ENCODE data around the gene CNTROB. TPM values are rescaled to one million over a fixed set of nuclear protein-coding genes. Genes with fewer than 3 reads are reported as not detected.

CNTROB gene
- total RNA-seq, 1 experiment from 2014 or later, result 30.1 TPM

- Mint-ChIP-seq H3K4me1 (no peaks in the 10 kb centered on the region), H3K9me3 (peaks cover 12 to 16% of the 10 kb centered on the region in 2 experiments), H3K27ac (peak overlapping the region in 1 of 3 experiments; percentile 7; a peak in 1 of 7 replicates), H3K4me3 (no peak overlapping the region), H3K36me3 (ENCODE audit: insufficient read depth in 1 of 3, low read depth in 3 of 3) (no peaks in the 10 kb centered on the region; a peak in 2 of 7 replicates), H3K27me3 (ENCODE audit: low read depth) (peaks cover 15% of the 10 kb centered on the region)
- H2AFZ ChIP-seq (ENCODE audit: low read length), result no peak overlapping the region
- no peaks in the 10 kb centered on the region for H3K4me1 ChIP-seq (ENCODE audit: insufficient read depth, low read length)
- H4K8ac ChIP-seq (replicated peaks; ENCODE audit: insufficient read length, low read depth, low read length), result no peak overlapping the region
- no peaks in the 10 kb centered on the region for H3K27me3 ChIP-seq (ENCODE audit: insufficient read depth, low read length)
- H3K27ac ChIP-seq (ENCODE audit: insufficient read length, low read depth, low read length), result no peak overlapping the region
- H2BK120ac ChIP-seq (ENCODE audit: low read depth, low read length, poor library complexity, severe bottlenecking), result no peak overlapping the region
- no peak overlapping the region for H3K4ac ChIP-seq (ENCODE audit: low read depth, low read length)
- TF ChIP-seq CTCF (conservative IDR thresholded peaks at IDR 0.05), result no peak
- H3K79me1 ChIP-seq (ENCODE audit: insufficient read depth, low read depth, low read length, poor library complexity, severe bottlenecking), result no peaks in the 10 kb centered on the region
- no peak overlapping the region for H2BK20ac ChIP-seq (ENCODE audit: low read depth, low read length, poor library complexity, severe bottlenecking)
- H3K23me2 ChIP-seq (ENCODE audit: insufficient read length, low read depth, low read length, poor library complexity, severe bottlenecking), result no peaks in the 10 kb centered on the region
- H3K23ac ChIP-seq (ENCODE audit: insufficient read length, low read depth, low read length), result no peak overlapping the region
- H2BK15ac ChIP-seq (ENCODE audit: low read depth, low read length), result no peak overlapping the region
- no CpG with 5 or more reads among the region's 4 CpGs for whole genome bisulfite sequencing (ENCODE audit: extremely low coverage, insufficient read length, low lambda C conversion rate)
- DNase-seq, result no peak
- no peak overlapping the region for H2AK5ac ChIP-seq (ENCODE audit: insufficient read length, low read length)
- H2BK12ac ChIP-seq (ENCODE audit: insufficient read length, low read depth, low read length), result no peak overlapping the region
- no peak overlapping the region for H2BK5ac ChIP-seq (ENCODE audit: insufficient read length, low read length)
- no peak overlapping the region for H3K4me2 ChIP-seq (ENCODE audit: insufficient read depth, insufficient read length, low read length)
- no peak overlapping the region for H3K9ac ChIP-seq (ENCODE audit: extremely low read depth, insufficient read length, low read length)
- H3K56ac ChIP-seq (ENCODE audit: insufficient read length, low read depth, low read length), result no peak overlapping the region
- no peak overlapping the region for H4K5ac ChIP-seq (ENCODE audit: insufficient read length, low read depth, low read length)
- no peaks in the 10 kb centered on the region for H3K79me2 ChIP-seq (ENCODE audit: insufficient read depth, low read length)
- H3T11ph ChIP-seq (ENCODE audit: low read length), result no peak overlapping the region
- H4K20me1 ChIP-seq (ENCODE audit: control insufficient read depth, insufficient read depth, insufficient read length), result no peaks in the 10 kb centered on the region
- no peak overlapping the region for H3K18ac ChIP-seq (ENCODE audit: insufficient read length, low read depth, low read length)
- H3K14ac ChIP-seq (ENCODE audit: insufficient read depth, low read length), result no peak overlapping the region
- H3K9me3 ChIP-seq (ENCODE audit: control insufficient read depth, low read depth, low read length), result no peaks in the 10 kb centered on the region
- no peak overlapping the region for H4K91ac ChIP-seq (ENCODE audit: insufficient read length, low read depth, low read length)
Observed at GRCh38 chr17:7977039-7977438, 45.0 kb downstream of the CNTROB start.

All from H9 (cell line).